Muscle of back (tissue), 10 donors: ENCODE data around the gene RTF1. TPM values are rescaled to one million over a fixed set of nuclear protein-coding genes. Genes with fewer than 3 reads are reported as not detected.

Source experiments
- polyA plus RNA-seq, 10 donors: library from polyadenylated mRNA; unstranded; fragments of 120-200 nt; gene quantifications; one replicate each; pipeline ENCODE4 v1.2.1, GENCODE V29; 2013; ENCODE audit not compliant: insufficient read length in 10 of 10

RTF1 gene
- polyA plus RNA-seq, 10 donors, result 35.9 to 58.2 (median 44.5) TPM

Other genes starting within 250 kb of the RTF1 start
- gene EXD1, start 186.3 kb upstream of the RTF1 start, polyA plus RNA-seq, result not detected
- 10 to 100 TPM; 39.4 to 62.0 (median 50.8) TPM for gene CHP1, start 185.8 kb upstream of the RTF1 start, polyA plus RNA-seq
- gene OIP5, start 84.5 kb upstream of the RTF1 start, polyA plus RNA-seq, result 1 to 10 TPM; 3.1 to 6.7 (median 4.0) TPM
- gene NUSAP1, start 84.2 kb upstream of the RTF1 start, polyA plus RNA-seq, result 10 to 100 TPM; 26.1 to 65.9 (median 39.5) TPM
- 10 to 100 TPM; 17.0 to 21.2 (median 18.8) TPM for gene NDUFAF1, start 14.6 kb upstream of the RTF1 start, polyA plus RNA-seq
- gene ITPKA, start 76.8 kb downstream of the RTF1 start, polyA plus RNA-seq, result under 1 TPM in 7 of 10 donors, not detected in 3; 0.32 to 0.94 (median 0.53) TPM
- gene LTK, start 96.7 kb downstream of the RTF1 start, polyA plus RNA-seq, result 10 to 100 TPM in 3 of 10 donors, 1 to 10 TPM in 7; 6.4 to 14.2 (median 8.6) TPM
- 10 to 100 TPM; 16.6 to 29.4 (median 22.2) TPM for gene RPAP1, start 127.2 kb downstream of the RTF1 start, polyA plus RNA-seq
- gene TYRO3, start 142.1 kb downstream of the RTF1 start, polyA plus RNA-seq, result 10 to 100 TPM; 17.2 to 34.4 (median 19.8) TPM
- 10 to 100 TPM; 17.4 to 26.6 (median 21.9) TPM for gene MGA, start 243.3 kb downstream of the RTF1 start, polyA plus RNA-seq